MM.1S (cell line): ENCODE data around the gene MRAP2.
"Not testable (repeated sequence)": the region's sequence is repeated elsewhere in the genome, so short reads cannot be mapped to it uniquely, and the experiment has no call there.

Source experiments
- DNase-seq: peaks from one replicate; pipeline ENCODE4 v3.0.0-alpha.2; 2015
- H2AFZ ChIP-seq: fragments of 300-600 bp; sonication (generic); 2 replicates; pipeline ENCODE4 v1.6.0; 2016; ENCODE audit warnings: antibody characterized with exemption, low read length
- H3F3A ChIP-seq: fragments of 300-600 bp; sonication (generic); 2 replicates; pipeline ENCODE4 v1.6.1; 2016; ENCODE audit warnings: mild to moderate bottlenecking, antibody characterized with exemption, low read length, moderate library complexity, mixed read lengths; ENCODE audit not compliant: insufficient read depth
- H3K27ac ChIP-seq: fragments of 300-600 bp; sonication (generic); 2 replicates; pipeline ENCODE4 v1.5.1; 2016; ENCODE audit warnings: mild to moderate bottlenecking, low read length
- H3K27me3 ChIP-seq: fragments of 300-600 bp; sonication (generic); replicated peaks from 2 replicates; pipeline ENCODE4 v1.6.0; 2016; ENCODE audit warnings: low read length; ENCODE audit not compliant: insufficient read depth
- H3K36me3 ChIP-seq: fragments of 300-600 bp; sonication (generic); replicated peaks from 2 replicates; pipeline ENCODE4 v1.6.1; 2016; ENCODE audit warnings: mild to moderate bottlenecking, low read length, mixed read lengths; ENCODE audit not compliant: insufficient read depth
- H3K4me1 ChIP-seq: fragments of 300-600 bp; sonication (generic); 2 replicates; pipeline ENCODE4 v1.6.1; 2016; ENCODE audit warnings: low read length, mixed read lengths
- H3K4me2 ChIP-seq: fragments of 300-600 bp; sonication (generic); 2 replicates; pipeline ENCODE4 v1.6.0; 2016; ENCODE audit warnings: low read depth, low read length
- H3K4me3 ChIP-seq: fragments of 300-600 bp; sonication (generic); 2 replicates; pipeline ENCODE4 v1.5.1; 2016; ENCODE audit warnings: low read length, mixed read lengths
- H3K79me2 ChIP-seq: fragments of 300-600 bp; sonication (generic); 2 replicates; pipeline ENCODE4 v1.6.1; 2016; ENCODE audit warnings: mixed run types, low read length, mixed read lengths
- H3K9ac ChIP-seq: fragments of 300-600 bp; sonication (generic); 2 replicates; pipeline ENCODE4 v1.6.1; 2016; ENCODE audit warnings: low read length, mixed read lengths
- H3K9me2 ChIP-seq: fragments of 300-600 bp; sonication (generic); replicated peaks from 2 replicates; pipeline ENCODE4 v1.6.1; 2016; ENCODE audit warnings: mild to moderate bottlenecking, low read length, mixed read lengths; ENCODE audit not compliant: insufficient read depth
- H3K9me3 ChIP-seq: fragments of 300-600 bp; sonication (generic); replicated peaks from 2 replicates; pipeline ENCODE4 v1.6.1; 2016; ENCODE audit warnings: mild to moderate bottlenecking, low read length, mixed read lengths; ENCODE audit not compliant: insufficient read depth
- H4K20me1 ChIP-seq: fragments of 300-600 bp; sonication (generic); 2 replicates; pipeline ENCODE4 v1.6.1; 2016; ENCODE audit warnings: mild to moderate bottlenecking, low read length, moderate library complexity, mixed read lengths; ENCODE audit not compliant: insufficient read depth
- EZH2 ChIP-seq: fragments of 300-600 bp; sonication (generic); optimal IDR thresholded peaks from 2 replicates; pipeline ENCODE3; 2017; ENCODE audit warnings: low read depth, mild to moderate bottlenecking, antibody characterized with exemption, low read length, mixed read lengths
- EZH2phosphoT487 ChIP-seq: fragments of 300-600 bp; sonication (generic); IDR thresholded peaks from 2 replicates; pipeline ENCODE4 v1.6.1; 2018; ENCODE audit warnings: antibody characterized with exemption, low read length
- TF ChIP-seq, protein P1 (sequence below): fragments of 300-600 bp; sonication (generic); IDR thresholded peaks from 2 replicates; pipeline ENCODE4 v1.5.1; 2016; ENCODE audit warnings: antibody characterized with exemption, low read length, mixed read lengths

The MRAP2 gene

DNA sequence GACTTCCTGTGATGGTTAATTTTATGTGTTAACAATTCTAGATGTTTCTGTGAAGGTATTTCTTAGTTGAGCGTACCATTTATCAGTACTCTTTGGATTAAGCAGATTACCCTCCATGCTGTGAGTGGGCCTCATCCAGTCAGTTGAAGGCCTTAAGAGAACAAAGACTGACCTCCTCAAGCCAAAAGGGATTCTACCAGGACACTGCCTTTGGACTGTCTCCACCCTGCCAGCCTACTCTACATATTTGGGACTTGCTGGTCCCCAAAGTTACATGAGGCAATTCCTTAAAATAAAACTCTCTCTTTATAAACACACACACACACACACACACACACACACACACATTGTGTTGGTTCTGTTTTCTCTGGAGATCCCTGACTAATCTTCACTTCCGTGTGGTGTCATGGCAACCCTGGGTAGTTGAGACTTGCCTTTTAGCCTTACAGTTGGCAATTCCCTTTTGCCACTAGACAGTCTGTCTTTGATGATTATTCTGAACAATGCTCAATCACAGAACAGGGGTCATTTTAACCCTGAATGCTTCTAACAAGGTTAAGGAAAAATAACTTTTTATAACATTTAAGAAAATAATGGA lies 32.2 kb downstream of the MRAP2 start:
- no peak for DNase-seq
- Histone ChIP-seq H3F3A (no peaks in the 10 kb centered on the region), H3K79me2 (no peaks in the 10 kb centered on the region), H3K9ac (no peak overlapping the region), H3K4me2 (no peak overlapping the region), H3K4me3 (no peak overlapping the region), H3K27ac (no peak overlapping the region), H3K4me1 (no peaks in the 10 kb centered on the region), H3K9me2 (no peaks in the 10 kb centered on the region), H2AFZ (no peak overlapping the region), H4K20me1 (no peaks in the 10 kb centered on the region), H3K36me3 (no peaks in the 10 kb centered on the region), H3K27me3 (no peaks in the 10 kb centered on the region), H3K9me3 (no peaks in the 10 kb centered on the region)
- TF ChIP-seq EZH2 = no peak
- TF ChIP-seq, protein P1, sequence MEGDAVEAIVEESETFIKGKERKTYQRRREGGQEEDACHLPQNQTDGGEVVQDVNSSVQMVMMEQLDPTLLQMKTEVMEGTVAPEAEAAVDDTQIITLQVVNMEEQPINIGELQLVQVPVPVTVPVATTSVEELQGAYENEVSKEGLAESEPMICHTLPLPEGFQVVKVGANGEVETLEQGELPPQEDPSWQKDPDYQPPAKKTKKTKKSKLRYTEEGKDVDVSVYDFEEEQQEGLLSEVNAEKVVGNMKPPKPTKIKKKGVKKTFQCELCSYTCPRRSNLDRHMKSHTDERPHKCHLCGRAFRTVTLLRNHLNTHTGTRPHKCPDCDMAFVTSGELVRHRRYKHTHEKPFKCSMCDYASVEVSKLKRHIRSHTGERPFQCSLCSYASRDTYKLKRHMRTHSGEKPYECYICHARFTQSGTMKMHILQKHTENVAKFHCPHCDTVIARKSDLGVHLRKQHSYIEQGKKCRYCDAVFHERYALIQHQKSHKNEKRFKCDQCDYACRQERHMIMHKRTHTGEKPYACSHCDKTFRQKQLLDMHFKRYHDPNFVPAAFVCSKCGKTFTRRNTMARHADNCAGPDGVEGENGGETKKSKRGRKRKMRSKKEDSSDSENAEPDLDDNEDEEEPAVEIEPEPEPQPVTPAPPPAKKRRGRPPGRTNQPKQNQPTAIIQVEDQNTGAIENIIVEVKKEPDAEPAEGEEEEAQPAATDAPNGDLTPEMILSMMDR = no peak
- TF ChIP-seq EZH2phosphoT487 = no peak

DNA sequence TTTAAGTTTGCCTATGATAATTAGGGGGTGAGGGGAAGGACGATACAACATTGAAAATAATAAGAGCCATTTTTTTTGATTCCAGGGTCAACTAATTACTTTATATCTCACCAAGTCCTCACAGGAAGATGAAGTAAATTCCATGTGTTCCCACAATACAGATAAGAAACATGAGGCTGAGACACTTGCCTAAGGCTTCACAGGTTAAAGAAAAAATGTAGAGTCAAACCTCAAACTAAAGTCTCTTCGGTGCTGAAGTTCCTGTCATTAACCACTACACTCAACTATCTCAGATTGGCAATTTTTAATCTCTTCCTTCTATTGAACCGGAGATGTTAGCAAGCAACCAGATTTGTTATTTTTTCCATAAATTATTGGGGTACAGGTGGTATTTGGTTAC lies 33.0 kb downstream of the MRAP2 start:
- no peaks in the 10 kb centered on the region for H3F3A ChIP-seq
- H3K4me3 ChIP-seq = no peak overlapping the region
- no peak overlapping the region for H2AFZ ChIP-seq
- H3K4me2 ChIP-seq = no peak overlapping the region
- no peak for DNase-seq
- no peaks in the 10 kb centered on the region for H3K9me2 ChIP-seq
- H4K20me1 ChIP-seq = no peaks in the 10 kb centered on the region
- TF ChIP-seq EZH2 = no peak
- TF ChIP-seq, protein P1 = no peak
- H3K9ac ChIP-seq = no peak overlapping the region
- H3K4me1 ChIP-seq = no peaks in the 10 kb centered on the region
- no peak overlapping the region for H3K27ac ChIP-seq
- H3K27me3 ChIP-seq = no peaks in the 10 kb centered on the region
- H3K9me3 ChIP-seq = no peaks in the 10 kb centered on the region
- no peaks in the 10 kb centered on the region for H3K79me2 ChIP-seq
- H3K36me3 ChIP-seq = no peaks in the 10 kb centered on the region

DNA sequence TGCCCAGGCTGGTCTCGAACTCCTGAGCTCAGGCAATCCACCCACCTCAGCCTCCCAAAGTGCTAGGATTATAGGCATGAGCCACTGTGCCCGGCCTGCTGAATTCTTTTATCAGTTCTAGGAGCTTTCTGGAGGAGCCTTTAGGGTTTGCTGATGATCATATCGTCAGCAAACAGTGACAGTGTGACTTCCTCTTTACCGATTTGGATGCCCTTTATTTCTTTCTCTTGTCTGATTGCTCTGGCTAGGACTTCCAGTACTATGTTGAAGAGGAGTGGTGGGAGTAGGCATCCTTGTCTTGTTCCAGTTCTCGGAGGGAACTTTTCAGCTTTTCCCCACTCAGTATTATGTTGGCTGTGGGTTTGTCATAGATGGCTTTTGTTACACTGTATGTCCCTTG lies 35.3 kb downstream of the MRAP2 start:
- H3K79me2 ChIP-seq, H3K4me2 ChIP-seq, H3K27me3 ChIP-seq, H3K9ac ChIP-seq, H3F3A ChIP-seq, H3K36me3 ChIP-seq, H3K4me1 ChIP-seq, H3K9me3 ChIP-seq, H3K9me2 ChIP-seq, H4K20me1 ChIP-seq, H3K4me3 ChIP-seq, H3K27ac ChIP-seq, H2AFZ ChIP-seq, DNase-seq: not testable (repeated sequence)

DNA sequence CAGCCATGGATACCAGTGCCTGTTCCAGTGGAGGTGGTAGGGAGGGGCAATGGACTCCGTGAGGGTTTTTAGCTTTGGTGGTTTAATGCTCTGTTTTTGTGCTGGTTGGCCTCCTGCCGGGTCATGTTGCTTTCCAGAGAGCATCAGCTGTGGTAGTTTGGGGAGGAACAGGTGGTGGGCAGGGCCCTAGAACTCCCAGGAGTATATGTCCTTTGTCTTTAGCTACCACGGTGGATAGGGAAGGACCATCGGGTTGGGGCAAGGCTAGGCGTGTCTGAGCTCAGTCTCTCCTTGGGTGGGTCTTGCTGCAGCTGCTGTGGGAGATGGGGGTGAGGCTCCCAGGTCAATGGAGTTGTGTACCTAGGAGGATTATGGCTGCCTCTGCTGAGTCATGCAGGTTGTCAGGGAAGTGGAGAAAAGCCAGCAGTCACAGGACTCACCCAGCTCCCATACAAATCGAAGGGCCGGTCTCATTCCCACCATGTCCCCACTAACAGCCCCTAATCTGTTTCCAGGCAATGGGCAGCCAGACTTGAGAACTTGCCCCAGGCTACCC lies 38.9 kb downstream of the MRAP2 start:
- no peak for DNase-seq
- H3K27ac ChIP-seq = no peak overlapping the region
- no peaks in the 10 kb centered on the region for H3K9me3 ChIP-seq
- no peaks in the 10 kb centered on the region for H4K20me1 ChIP-seq
- no peaks in the 10 kb centered on the region for H3K4me1 ChIP-seq
- H2AFZ ChIP-seq = no peak overlapping the region
- no peaks in the 10 kb centered on the region for H3K36me3 ChIP-seq
- H3K79me2 ChIP-seq = no peaks in the 10 kb centered on the region
- H3K9ac ChIP-seq = no peak overlapping the region
- TF ChIP-seq EZH2 = no peak
- TF ChIP-seq, protein P1 = no peak
- no peak for TF ChIP-seq EZH2phosphoT487
- H3K27me3 ChIP-seq = no peaks in the 10 kb centered on the region
- no peak overlapping the region for H3K4me2 ChIP-seq
- H3K9me2 ChIP-seq = no peaks in the 10 kb centered on the region
- no peak overlapping the region for H3K4me3 ChIP-seq
- no peaks in the 10 kb centered on the region for H3F3A ChIP-seq
